ENCODE results near the gene SALL3. TPM values are rescaled to one million over a fixed set of nuclear protein-coding genes. Genes with fewer than 3 reads are reported as not detected.

SALL3 gene
- total and polyA plus RNA-seq, 2 of the 8 experiments (the other 6 are each of a cell fraction or from before 2014, with no cell fraction given) = 10.5 to 46.4 TPM

- Histone ChIP-seq H3K9me3 (ENCODE audit: insufficient read depth in 2 of 2, low read depth in 1 of 2, low read length in 1 of 2) (no peaks in the 10 kb centered on the region), H2BK20ac (ENCODE audit: low read length) (no peak overlapping the region), H3K27ac (ENCODE audit: low read depth, low read length) (no peak overlapping the region), H2AK5ac (ENCODE audit: low read depth, low read length) (no peak overlapping the region), H3K23me2 (ENCODE audit: low read depth, low read length) (peaks cover 10% of the 10 kb centered on the region; the same call in 1 of the 2 replicates), H4K20me1 (replicated peaks in 1 of 2; ENCODE audit: control insufficient read depth in 1 of 2, insufficient read depth in 2 of 2, low read length in 2 of 2) (peaks cover 1 to 15% of the 10 kb centered on the region in 2 experiments), H4K91ac (replicated peaks; ENCODE audit: insufficient read length, low read length) (no peak overlapping the region), H2BK12ac (ENCODE audit: low read depth, low read length) (no peak overlapping the region), H3K9ac (replicated peaks in 1 of 4; ENCODE audit: extremely low read depth in 1 of 4, low read depth in 3 of 4, low read length in 3 of 4) (no peak overlapping the region), H3K4me2 (ENCODE audit: insufficient read depth in 1 of 2, low read depth in 2 of 2, low read length in 2 of 2) (peak overlapping the region; percentile 38 to 78), H3K18ac (ENCODE audit: extremely low read depth, low read length) (no peak overlapping the region; the same call in 1 of the 2 replicates), H2BK120ac (replicated peaks; ENCODE audit: low read depth, low read length) (no peak overlapping the region), H2BK5ac (ENCODE audit: low read depth, low read length) (no peak overlapping the region), H3K4me3 (ENCODE audit: extremely low read depth in 1 of 4, insufficient read depth in 2 of 4, low read depth in 3 of 4, low read length in 4 of 4) (peak overlapping the region in 1 of 4 experiments; percentile 60; a peak in 1 of 8 replicates), H3K23ac (ENCODE audit: insufficient read length) (no peak overlapping the region), H3K4ac (replicated peaks; ENCODE audit: insufficient read length, low read depth, low read length) (no peak overlapping the region), H3K27me3 (replicated peaks in 1 of 4; ENCODE audit: control insufficient read depth in 3 of 4, extremely low read depth in 1 of 4, insufficient read depth in 3 of 4, low read length in 3 of 4) (peaks cover 52 to 75% (median 68%) of the 10 kb centered on the region in 4 experiments), H3K14ac (ENCODE audit: insufficient read length) (no peak overlapping the region), H2AFZ (ENCODE audit: low read length) (no peak overlapping the region), H3K79me1 (ENCODE audit: low read depth, low read length) (no peaks in the 10 kb centered on the region), H4K8ac (ENCODE audit: extremely low read depth, insufficient read depth, low read length) (no peak overlapping the region; the same call in 1 of the 2 replicates), H3K4me1 (replicated peaks in 1 of 4; ENCODE audit: control insufficient read depth in 3 of 4, insufficient read depth in 4 of 4, low read length in 3 of 4) (peaks cover 9 to 31% (median 23%) of the 10 kb centered on the region in 4 experiments), H3K36me3 (ENCODE audit: control insufficient read depth in 2 of 4, insufficient read depth in 4 of 4, low read length in 3 of 4) (peaks cover 0 to 2% (median 0%) of the 10 kb centered on the region in 4 experiments; a peak in 1 of 8 replicates), H2BK15ac (ENCODE audit: low read length) (no peak overlapping the region), H3K56ac (replicated peaks; ENCODE audit: insufficient read length, low read depth, low read length) (no peak overlapping the region), H3K79me2 (ENCODE audit: control insufficient read depth in 1 of 2, insufficient read depth in 2 of 2, low read length in 2 of 2) (no peaks in the 10 kb centered on the region), H4K5ac (ENCODE audit: insufficient read length, low read depth, low read length) (no peak overlapping the region)
- TF ChIP-seq SAP30 (IDR thresholded peaks at IDR 0.05; ENCODE audit: insufficient read depth, insufficient replicate concordance, low read length) = no peak
- TF ChIP-seq E2F6 (IDR thresholded peaks at IDR 0.05) = peak; percentile 55
- no peak for TF ChIP-seq BRCA1 (IDR thresholded peaks at IDR 0.05; ENCODE audit: low read depth, low read length)
- TF ChIP-seq RBBP5 (IDR thresholded peaks at IDR 0.05; ENCODE audit: borderline replicate concordance, low read depth, low read length) = no peak
- TF ChIP-seq SP2 (IDR thresholded peaks at IDR 0.05; ENCODE audit: low read length) = no peak
- TF ChIP-seq RNF2 (IDR thresholded peaks at IDR 0.05; ENCODE audit: borderline replicate concordance, low read depth, low read length, missing control alignments, poor library complexity, severe bottlenecking) = no peak
- TF ChIP-seq MAX (IDR thresholded peaks at IDR 0.05) = peak; percentile 68; the same call in 1 of the 2 replicates
- CTCF ChIA-PET (ENCODE audit: partially characterized antibody) = interaction anchor here (0.7 to 1.3 kb wide), 3 partner anchors 10 to 97 kb away, joined by 3 read pairs; no protein-coding TSS in a partner anchor
- WGBS, 2 experiments (ENCODE audit: extremely low coverage in 1 of 2, insufficient coverage in 1 of 2, insufficient read length in 1 of 2, insufficient replicate concordance in 2 of 2, low coverage in 1 of 2, low lambda C conversion rate in 2 of 2, missing lambda C conversion rate in 1 of 2) = 71% methylated on average over 16 of the region's 16 CpGs; no CpG with 5 or more reads in 1 of the 2 experiments
- FAIRE-seq (no peak), DNase-seq (ENCODE audit: low read depth in 1 of 2, low spot score in 2 of 2) (peak in 1 of 2 experiments; percentile 47)
- POLR2A ChIA-PET (ENCODE audit: partially characterized antibody) = interaction anchor here (1.4 to 1.8 kb wide), 2 partner anchors 10 to 11 kb away, joined by 5 read pairs; no protein-coding TSS in a partner anchor
Measured at GRCh38 chr18:78972385-78972918, 7.2 kb upstream of the SALL3 start.

Data from H1 (cell line).